HG03342 (cell line): ENCODE measurements around the gene SPARC.
A peak's percentile ranks its signal among the peaks of the same experiment; 100 is the strongest.
"Not testable (repeated sequence)": the region's sequence is repeated elsewhere in the genome, so short reads cannot be mapped to it uniquely, and the experiment has no call there.

Experiments used
- ATAC-seq: cut with Tn5 transposase; IDR thresholded peaks from one replicate; pipeline ENCODE4 v1.9.1; 2021; ENCODE audit warnings: mild to moderate bottlenecking, moderate library complexity; ENCODE audit not compliant: unreplicated experiment

SPARC gene

DNA sequence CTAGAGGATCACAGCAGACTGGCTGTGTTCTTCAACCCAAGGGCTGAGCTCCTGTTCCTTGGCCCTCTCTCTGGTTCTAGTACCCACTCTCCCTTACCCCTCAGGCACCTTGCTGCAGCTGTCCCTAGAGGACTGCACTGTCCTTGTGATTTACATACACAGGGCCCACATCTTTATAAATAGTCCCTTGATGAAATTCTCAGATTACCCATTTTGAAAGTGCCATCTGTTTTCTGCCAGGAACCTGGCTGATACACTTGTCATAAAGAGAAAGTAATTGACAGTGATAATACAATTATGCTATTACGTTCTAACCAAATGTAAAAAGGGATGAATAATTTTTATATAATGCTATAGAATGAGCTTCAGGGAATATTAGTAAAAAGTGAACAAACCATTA, 16.5 kb upstream of the SPARC start:
- ATAC-seq: peak; percentile 84

DNA sequence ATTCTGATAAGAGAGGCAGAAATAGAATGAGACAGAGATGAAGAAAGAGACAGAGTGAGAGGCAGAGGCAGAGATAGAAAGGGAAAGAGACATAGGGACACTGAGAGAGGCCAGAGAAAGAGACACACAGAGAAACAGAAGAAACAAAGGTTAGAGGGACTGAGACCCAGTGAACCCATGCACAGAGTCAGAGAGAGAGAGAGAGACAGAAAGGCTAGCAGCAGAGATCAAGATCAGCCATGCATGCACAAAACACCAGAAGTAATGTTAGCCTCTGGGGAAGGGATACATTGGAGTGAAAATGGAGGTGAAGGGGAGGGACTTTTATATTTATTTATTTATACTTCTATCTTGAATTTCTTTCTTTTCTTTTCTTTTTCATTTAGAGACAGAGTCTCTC, 14.1 kb upstream of the SPARC start:
- ATAC-seq: peak; percentile 39

DNA sequence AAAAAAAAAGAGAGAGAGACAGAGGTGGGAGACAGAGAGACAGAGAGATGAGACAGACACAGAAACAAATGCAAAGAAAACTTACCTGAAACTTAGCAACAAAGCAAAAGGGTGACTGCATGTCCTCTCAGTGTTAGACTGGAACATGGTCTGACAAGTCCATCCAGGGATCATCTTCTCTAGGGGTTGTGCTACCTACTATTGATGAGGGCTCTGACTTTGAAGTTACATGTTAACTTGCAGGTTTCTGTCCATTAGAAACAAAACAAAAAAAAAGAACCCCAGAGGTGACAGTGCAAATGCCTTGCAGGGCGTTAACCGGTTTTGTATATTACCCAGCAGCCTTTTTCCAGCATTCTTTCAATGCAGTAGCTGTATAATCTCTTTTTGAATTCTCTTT, 13.6 kb upstream of the SPARC start:
- no peak for ATAC-seq

DNA sequence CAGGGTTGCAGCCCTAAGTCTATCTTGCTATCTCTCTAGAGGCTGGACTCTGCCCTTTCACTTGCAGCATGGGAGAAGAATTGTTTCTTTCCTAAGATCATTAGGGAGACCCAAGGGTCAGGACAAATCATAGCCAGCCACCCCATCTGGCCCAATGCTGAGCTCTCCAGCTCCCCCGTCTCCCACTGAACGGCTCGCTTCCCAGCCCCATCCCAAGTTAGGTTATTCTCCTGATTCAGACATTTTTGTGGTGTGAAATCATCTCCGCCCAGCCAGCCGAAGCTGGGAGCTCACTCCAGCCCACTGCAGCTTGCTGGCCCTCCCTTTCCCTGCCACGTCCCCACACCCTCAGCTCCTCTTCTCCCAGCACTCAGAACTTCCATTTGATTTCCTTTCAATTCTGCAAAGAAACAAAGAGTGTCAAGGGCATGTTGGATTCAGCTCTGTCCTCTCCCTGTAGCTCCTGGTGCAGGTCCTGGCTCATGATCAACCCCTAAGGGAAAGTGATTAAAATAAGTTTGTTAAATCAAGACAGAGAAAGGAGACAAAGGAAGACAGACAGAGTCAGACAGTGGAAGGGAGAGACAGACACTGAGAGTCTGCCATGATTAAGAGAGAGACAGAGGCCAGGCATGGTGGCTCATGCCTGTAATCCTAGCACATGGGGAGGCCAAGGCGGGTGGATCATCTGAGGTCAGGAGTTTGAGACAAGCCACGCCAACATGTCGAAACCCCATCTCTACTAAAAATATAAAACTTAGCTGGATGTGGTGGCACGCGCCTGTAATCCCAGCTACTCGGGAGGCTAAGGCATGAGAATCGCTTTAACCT, 12.6 kb upstream of the SPARC start:
- no peak for ATAC-seq

DNA sequence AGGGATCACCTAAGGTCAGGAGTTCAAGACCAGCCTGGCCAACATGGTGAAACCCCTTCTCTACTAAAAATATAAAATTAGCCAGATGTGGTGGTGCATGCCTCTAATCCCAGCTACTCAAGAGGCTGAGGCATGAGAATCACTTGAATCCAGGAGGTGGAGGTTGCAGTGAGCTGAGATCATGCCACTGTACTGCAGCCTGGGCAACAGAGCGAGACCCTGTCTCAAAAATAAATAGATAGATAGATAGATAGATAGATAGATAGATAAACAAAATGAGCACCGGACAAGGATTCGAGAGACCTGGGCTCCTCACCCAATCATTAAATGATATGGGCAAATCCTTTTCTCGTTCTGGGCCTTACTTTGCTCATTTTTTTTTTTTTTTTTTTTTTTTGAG, 11.4 kb upstream of the SPARC start:
- not testable (repeated sequence) for ATAC-seq

DNA sequence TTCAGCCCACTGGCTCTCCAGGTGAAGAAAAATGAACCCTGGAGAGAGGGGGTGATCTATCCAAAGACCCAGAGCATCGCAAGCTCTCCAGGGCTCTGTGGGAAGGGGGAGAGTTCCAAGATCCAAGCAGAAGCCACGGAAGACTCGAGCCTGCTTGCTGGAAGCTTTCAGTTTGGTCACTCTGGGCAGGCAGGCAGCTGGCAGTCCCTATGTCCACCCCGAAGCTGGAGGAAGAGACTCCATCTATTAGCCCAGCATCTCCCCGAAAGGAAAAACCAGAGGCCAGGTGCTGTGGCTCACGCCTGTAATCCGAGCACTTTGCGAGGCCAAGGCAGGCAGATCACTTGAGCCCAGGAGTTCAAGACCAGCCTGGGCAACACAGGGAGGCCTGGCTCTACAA, 10.7 kb upstream of the SPARC start:
- ATAC-seq: no peak

DNA sequence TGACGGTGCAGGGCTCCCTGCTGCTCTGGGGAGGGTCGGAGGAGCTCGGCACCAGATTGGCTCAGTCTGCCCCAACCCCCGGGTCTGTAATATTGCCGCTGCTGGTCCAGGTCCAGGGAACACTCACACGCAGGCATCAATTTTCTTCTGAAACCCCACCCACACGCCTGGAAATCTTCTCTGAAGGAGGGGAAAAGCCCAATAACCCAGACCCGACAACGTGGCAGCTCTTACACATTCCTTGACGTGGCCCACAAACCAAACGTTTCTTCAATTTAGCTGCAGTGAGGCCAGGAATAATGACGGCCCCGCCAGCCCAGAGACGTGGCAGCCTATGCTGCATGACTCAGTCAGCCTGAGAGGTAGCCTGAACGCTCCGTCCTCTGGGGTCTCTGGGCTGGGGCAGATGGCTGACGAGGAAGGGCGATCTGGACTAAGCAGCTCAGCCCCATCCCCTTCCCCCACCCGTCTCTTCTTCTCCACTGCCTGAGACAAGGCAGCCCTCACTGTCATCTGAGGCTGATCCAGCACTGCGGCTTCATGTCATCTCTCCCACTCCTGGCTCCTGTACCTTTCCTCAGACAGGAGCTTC, 9.9 kb upstream of the SPARC start:
- no peak for ATAC-seq

DNA sequence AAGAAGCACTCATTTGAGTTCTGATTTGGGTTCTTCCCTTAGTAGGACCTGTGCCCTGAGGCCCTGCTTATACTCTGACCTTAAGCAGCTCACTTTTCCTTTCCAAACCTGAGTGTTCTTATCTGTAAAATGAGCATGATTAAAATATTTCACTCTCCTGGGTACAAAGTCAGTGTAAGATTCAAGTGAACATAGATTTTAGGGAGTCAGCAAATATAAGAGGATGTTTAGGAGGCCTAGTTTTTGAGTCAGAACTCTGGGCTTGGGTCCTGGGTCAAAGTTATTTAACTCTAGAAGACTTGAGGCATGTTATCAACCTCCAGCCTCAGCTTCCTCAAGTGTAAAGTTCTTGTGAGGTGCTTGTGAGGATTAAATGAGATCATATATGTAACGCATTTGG, 8.7 kb upstream of the SPARC start:
- no peak for ATAC-seq

DNA sequence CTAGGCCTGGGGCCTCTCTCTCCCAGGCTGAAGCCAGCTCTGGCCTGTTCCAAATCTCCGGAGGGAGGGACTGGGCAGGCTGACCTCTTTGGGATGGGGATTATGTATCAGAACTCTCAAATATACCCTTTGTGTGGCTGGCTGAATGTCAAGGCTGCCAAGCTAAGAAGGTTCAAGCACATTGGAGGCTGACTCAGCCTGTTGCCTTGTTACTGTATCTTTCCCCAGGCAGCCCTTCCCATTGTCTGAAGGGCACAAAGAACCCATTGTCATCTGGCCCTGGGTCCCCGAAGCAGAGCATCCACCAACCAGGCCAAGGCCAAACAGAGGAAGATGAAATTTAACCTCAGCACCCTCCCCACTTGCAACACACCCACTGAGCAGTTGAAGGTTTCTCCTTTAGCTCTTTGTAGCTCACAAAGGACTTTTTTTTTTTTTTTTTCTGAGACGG, 7.3 kb upstream of the SPARC start:
- no peak for ATAC-seq

DNA sequence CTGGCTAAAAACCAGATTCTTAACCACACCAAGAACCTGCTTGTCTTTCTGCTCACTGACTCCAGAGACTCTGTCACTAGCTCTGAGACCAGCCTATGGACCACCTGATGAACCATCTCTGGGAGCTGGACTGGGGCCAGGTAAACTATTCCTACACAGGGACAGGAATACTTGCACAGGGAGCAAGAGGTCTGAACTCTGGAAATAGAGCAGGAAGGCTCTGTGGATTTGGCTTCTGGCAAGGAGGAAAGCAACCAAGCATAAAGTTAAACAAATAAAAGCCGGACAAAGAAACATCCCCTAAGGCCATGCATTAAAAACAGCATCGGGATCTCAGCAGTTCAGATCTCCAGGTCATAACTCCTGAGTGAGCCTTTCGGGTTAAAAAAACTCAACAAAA, 5.6 kb upstream of the SPARC start:
- no peak for ATAC-seq

DNA sequence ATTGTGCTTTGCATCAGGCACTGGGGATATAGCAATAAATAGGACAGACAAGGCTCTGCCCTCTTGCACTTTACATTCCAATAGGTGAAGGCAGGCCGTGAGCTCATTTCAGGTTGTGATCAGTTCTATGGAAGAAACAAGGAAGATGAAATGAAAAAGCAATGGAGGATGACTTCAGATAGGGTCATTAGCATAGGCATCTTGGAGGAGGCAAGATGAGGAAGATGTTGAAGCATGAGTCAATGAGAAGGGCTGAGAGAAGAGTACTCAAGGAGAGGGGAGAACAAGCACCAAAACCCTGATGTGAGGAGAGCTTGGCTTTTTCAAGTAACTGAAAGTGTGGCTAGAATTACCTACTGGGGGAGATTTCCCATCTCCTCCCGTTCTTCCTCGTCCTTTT, 5.0 kb upstream of the SPARC start:
- ATAC-seq: no peak

DNA sequence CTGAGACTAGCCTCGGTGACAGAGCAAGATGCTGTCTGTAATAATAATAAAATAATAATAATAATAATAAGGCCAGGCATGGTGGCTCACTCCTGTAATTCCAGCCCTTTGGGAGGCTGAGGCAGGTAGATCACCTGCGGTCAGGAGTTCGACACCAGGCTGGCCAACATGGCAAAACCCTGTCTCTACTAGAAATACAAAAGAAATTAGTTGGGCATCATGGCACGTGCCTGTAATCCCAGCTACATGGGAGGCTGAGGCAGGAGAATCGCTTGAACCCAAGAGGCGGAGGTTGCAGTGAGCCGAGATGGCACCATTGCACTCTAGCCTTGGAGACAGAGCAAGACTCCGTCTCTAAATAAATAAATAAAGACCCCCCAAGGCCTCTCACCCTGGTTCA, 2.9 kb upstream of the SPARC start:
- not testable (repeated sequence) for ATAC-seq

DNA sequence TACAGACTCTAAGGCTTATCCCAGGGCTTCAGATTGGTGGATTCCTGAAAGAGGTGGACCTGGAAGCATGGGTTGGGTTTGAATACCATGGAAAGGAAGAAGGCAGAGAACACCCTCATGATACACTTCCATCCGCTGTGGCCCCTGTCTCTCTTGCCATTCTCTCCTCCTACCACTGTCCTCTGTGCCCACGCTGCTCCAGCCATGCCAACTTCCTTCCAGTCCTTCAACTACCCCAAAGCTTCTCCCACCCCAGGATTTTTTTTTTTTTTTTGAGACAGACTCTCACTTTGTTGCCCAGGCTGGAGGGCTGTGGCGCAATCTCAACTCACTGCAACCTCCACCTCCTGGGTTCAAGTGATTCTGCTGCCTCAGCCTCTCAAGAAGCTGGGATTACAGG, 1.7 kb upstream of the SPARC start:
- no peak for ATAC-seq

DNA sequence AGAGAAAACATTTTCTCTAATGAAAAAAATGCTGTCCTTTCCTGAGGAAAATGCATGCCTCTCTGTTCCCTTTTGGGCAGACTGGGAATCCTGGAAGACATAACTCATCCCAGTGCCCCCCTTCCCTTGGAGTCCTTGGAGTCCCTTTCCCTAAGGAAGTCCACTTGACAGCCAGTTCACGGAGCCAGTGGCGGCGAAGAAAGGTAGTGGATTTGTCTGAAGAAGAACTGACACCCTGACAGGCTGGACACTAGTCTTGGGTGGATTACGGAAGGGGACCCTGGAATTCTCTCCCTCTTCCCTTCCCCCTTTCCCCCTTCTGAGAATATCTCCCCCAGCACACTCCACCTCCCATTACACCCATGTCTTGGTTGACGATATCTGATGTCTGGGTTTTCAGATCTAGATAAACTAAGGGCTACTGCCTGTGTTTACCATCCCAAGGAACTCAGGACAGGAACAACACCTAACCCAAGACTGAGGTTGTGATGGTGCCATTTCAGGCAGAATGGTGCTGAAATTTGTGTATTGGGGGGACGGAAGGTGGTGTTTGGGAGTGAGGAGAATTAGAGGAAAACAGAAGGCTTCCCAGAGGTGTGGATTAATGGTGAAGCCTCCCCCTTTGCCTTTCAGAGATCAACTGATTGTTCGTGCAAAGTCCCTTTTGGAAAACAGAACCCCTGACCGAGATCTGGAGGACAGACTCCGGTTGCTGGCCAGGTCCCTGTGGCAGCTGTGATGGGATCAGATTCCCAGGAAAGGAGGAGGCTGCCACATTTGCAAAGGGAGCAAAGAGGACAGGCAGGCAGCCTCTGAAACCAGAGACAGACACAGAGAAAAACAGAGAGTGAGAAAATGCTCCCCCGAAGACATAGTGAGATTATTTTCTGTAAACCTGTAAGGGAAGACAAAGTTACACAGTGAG, 704 bp downstream of the SPARC start:
- no peak for ATAC-seq

DNA sequence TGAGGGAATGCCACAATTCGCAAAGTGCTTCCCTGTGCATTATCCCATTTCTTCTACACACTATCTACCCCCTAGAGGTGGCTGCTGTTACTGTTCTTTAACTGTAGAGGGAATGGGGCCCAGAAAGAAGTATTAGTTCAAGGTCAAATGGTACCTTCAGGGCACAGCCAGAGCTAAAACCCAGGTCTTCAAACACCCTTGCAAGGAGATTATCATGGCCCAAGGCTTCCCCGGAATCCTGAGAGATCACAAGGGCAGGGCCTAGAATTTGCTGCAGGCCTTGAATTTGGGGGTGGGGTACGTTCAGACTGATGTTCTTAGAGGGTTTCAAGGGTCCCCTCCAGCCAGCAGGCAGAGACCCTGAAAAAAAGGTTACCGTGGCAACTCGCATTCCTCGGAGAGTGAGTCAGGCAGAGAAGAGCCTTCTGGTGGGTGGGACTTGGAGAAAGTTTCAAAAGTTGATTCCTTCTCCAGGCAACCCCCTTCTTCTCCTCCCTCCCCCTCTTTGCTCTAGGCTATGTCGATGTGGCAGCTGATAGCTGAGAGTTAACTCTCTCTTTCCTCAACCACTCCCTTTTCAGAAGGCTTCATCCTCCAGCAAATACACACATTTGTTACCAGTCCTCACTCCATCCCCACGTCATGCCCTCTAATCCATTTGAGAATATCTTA, 1.9 kb downstream of the SPARC start:
- ATAC-seq: no peak

DNA sequence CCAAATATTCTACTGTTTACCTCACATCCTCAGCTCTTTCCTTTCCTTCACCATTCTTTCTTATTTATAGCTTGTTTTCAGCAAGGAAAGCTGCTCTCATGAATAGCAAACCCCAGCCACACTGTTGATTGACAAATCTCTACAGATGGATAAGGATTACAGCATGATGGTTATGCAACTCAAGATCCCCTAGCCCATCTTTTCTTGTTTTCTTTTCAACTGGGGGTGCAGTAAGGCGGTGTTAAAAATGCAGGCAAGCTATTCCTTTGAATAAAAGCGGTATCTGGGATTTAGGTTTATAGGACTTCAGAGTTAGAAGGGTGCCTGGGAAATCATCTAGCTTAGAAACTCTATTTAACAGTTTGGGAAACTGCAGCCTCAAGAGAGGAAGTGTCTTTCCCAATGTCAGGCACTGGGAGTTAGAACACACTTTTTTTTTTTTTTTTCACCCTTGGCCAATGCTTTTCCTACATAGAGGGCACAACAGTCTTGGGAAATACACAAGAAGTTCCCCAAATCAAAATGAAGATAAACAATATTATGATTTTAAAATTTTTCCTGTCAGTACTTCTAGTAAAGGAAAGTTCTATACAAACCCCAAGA, 2.6 kb downstream of the SPARC start:
- no peak for ATAC-seq

DNA sequence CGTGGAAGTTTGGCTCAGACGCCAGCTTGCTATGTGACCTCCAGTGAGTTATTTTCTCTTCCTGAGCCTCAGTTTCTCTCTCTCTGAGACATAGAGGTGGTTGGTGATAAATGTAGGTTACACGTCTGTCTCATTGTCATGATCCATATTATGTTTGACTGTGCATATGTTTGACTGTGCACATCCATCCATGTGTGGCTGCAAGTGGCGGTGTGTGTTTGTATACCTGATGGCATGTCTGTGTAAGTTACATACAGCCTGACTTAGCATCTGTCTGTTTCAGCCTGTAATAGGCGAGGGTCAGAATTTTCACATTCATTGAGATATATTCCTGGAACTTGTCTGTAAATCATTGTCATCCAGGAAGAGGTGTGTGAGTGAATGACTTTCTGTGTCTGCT, 3.3 kb downstream of the SPARC start:
- no peak for ATAC-seq

DNA sequence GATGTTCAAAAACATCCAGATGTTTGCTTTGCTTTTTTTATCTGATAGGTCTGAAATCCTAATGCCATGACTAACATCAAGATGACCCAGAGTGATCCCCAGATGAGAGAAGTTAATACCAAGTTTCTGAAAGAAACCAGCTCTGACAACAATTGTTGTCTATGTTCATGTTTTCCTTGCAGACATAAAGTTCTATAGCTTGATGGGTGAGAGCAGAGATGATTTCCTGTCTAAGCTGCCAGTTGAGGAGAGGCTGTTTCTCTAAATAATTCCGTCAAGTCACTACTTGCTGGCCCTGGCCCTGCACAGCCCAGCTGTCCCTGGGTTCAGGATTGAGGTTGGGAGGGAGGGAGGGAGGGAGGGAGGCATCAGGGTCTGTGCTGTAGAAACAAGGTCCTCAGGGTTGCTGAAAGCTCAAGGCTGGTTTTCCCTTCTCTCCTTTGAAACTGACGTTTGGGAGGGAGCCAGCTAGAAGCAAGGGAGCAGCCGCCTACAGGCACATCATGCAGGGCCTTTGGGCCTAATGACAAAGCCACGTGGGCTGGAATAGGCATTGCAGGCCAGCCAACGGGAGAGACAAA, 3.9 kb downstream of the SPARC start:
- no peak for ATAC-seq

DNA sequence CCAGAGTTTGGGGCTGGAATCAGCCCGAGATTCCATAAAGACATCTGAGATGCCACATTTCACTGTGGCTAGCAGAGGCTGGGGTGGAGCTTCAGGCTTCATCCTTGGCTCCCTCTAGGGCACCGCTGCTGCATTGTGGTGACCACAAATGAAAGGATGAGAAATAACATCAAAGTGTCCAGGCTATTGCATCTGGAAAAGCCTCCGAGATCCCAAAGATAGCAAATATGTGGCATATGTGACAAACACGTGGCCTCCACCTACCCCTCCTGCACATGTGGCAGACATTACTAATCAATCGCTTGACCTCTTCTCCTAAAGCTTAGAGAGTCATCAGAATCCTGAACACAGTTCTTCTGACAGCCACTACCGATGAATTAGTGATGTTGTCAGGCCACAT, 4.5 kb downstream of the SPARC start:
- no peak for ATAC-seq

DNA sequence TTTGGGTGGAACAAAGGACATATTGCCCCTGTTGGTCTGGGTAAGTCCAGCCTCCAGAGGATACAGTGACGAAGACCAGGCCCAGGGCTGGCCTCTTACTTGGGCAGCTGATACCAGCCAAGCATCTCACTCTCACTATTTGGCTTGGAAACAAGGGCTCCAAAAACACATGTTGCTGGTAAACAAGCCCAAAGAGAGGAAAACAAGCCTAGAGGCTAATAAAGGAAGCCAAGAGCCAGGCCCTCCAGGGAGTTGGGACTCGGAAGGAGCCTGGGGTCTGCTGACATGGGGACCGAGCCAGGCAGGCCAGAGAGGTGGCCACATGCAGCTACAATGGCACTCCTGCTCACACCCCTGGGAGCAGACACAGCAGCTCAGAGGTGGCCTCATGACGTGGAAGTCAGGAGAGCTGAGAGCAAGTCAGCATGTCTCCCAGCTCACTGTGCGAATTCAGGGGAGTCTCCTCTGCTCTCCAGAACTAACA, 5.7 kb downstream of the SPARC start:
- no peak for ATAC-seq
